ENCODE results near the gene ARHGEF28. TPM values are rescaled to one million over a fixed set of nuclear protein-coding genes. Genes with fewer than 3 reads are reported as not detected.

Gene ARHGEF28
- total and polyA plus RNA-seq, 9 of the 15 experiments (the other 6 are each of a cell fraction or from before 2014, with no cell fraction given) = 0.27 TPM; not detected in 8

- intact Hi-C loops (cut with micrococcal nuclease) = no loop called here
- Histone ChIP-seq H3K4me1 (replicated peaks in 1 of 2; ENCODE audit: control insufficient read depth in 2 of 2, insufficient read depth in 2 of 2, low read length in 2 of 2) (no peaks in the 10 kb centered on the region), H3K79me2 (ENCODE audit: control insufficient read depth, insufficient read depth, low read length) (no peaks in the 10 kb centered on the region), H3K4me2 (ENCODE audit: insufficient read depth, low read length) (no peak overlapping the region), H2AFZ (ENCODE audit: low read depth, low read length) (no peak overlapping the region), H3K9me1 (ENCODE audit: control insufficient read depth, insufficient read depth, low read length) (no peaks in the 10 kb centered on the region), H3K4me3 (no peak overlapping the region), H3K27me3 (ENCODE audit: control insufficient read depth in 2 of 2, insufficient read depth in 2 of 2, low read length in 2 of 2) (peaks cover 0 to 1% of the 10 kb centered on the region in 2 experiments; a peak in 3 of 5 replicates), H3K27ac (ENCODE audit: extremely low read depth, low read depth, low read length) (no peak overlapping the region), H3K9ac (ENCODE audit: insufficient read depth in 1 of 2, low read depth in 2 of 2, low read length in 2 of 2) (no peak overlapping the region), H3K36me3 (ENCODE audit: control insufficient read depth, insufficient read depth, low read length) (no peaks in the 10 kb centered on the region), H4K20me1 (replicated peaks; ENCODE audit: control insufficient read depth, insufficient read depth, low read length) (no peaks in the 10 kb centered on the region), H3K9me3 (replicated peaks; ENCODE audit: control insufficient read depth, insufficient read depth, low read depth, low read length) (no peaks in the 10 kb centered on the region)
- FAIRE-seq = no peak
- no peak for DNase-seq (ENCODE audit: extremely low read depth in 1 of 4, low spot score in 3 of 4)
- ChIA-PET CTCF (ENCODE audit: low intra/inter-chr PET ratio) (no interaction called here), POLR2A (interaction anchor here (1.0 kb wide), 1 partner anchor 54 kb away, joined by 3 read pairs; no protein-coding TSS in a partner anchor)
- in situ Hi-C loops (cut with MboI) = no loop called here
- TF ChIP-seq HOMEZ (CRISPR knock-in tag; IDR thresholded peaks at IDR 0.05) = no peak
- no peak for TF ChIP-seq CLOCK (CRISPR knock-in tag; IDR thresholded peaks at IDR 0.05; ENCODE audit: borderline replicate concordance)
- no peak for TF ChIP-seq ZBTB1 (CRISPR knock-in tag; IDR thresholded peaks at IDR 0.05; ENCODE audit: borderline replicate concordance, low read depth)
- no peak for TF ChIP-seq ZBTB26 (CRISPR knock-in tag; IDR thresholded peaks at IDR 0.05)
- TF ChIP-seq CTCFL (IDR thresholded peaks at IDR 0.05; ENCODE audit: borderline replicate concordance, insufficient read depth, low read depth, low read length, poor library complexity, severe bottlenecking) = no peak
- no peak for TF ChIP-seq RBM39 (optimal IDR thresholded peaks at IDR 0.05; ENCODE audit: low read depth, low read length)
- no peak for TF ChIP-seq RBM25 (IDR thresholded peaks at IDR 0.05; ENCODE audit: low read depth, low read length, severe bottlenecking)
- TF ChIP-seq ZNF224 (CRISPR knock-in tag; IDR thresholded peaks at IDR 0.05) = no peak
- TF ChIP-seq ZNF197 (CRISPR knock-in tag; IDR thresholded peaks at IDR 0.05; ENCODE audit: low read depth) = no peak
- TF ChIP-seq KLF1 (tag; IDR thresholded peaks at IDR 0.05) = no peak
- no peak for TF ChIP-seq DACH1 (IDR thresholded peaks at IDR 0.05; ENCODE audit: partially characterized antibody)
- TF ChIP-seq MAFG (tag; conservative IDR thresholded peaks at IDR 0.05) = no peak
- BruUV-seq (replicated peaks) = no TSS peak
- ATAC-seq = no peak
- WGBS (ENCODE audit: insufficient coverage, low coverage, missing lambda C conversion rate) = 0% methylated on average over 1 of the region's 1 CpG
These were observed 107.2 kb downstream of the ARHGEF28 start for GRCh38 chr5:73733219-73733618.
